SK-MEL-5 (cell line): ENCODE measurements around the gene GFI1. TPM values are rescaled to one million over a fixed set of nuclear protein-coding genes. Genes with fewer than 3 reads are reported as not detected.
"Not testable (repeated sequence)": the region's sequence is repeated elsewhere in the genome, so short reads cannot be mapped to it uniquely, and the experiment has no call there.

Source experiments
- DNase-seq: peaks from one replicate; pipeline ENCODE4 v3.0.0-alpha.2; 2016; ENCODE audit warnings: low read depth, low spot score
- in situ Hi-C: cut with HindIII; loops from 2 replicates; pipeline ENCODE4 v1.10.0; 2016; ENCODE audit warnings: low sequenced_read_pairs, high pct_unique_total_duplicates, low pct_unique_long_range_greater_than_20kb
- polyA plus RNA-seq, 2 experiments: library from polyadenylated mRNA; depleted of rRNA; stranded (reverse); fragments of >200 nt; gene quantifications; 2 replicates each; pipeline ENCODE4 v1.2.3, GENCODE V29; 2015
- total RNA-seq: library from RNA; depleted of rRNA; stranded (reverse); fragments of >200 nt; shearing (Covaris generic); gene quantifications from 2 replicates; pipeline ENCODE4 v1.2.3, GENCODE V29; 2014; rRNA removed

The GFI1 gene
- 0.08 and 0.61 TPM in 2 replicates for total RNA-seq
- 0.32 and 0.47 TPM in 2 replicates for polyA plus RNA-seq (2015; cell fraction: cytosol; rRNA removed)
- polyA plus RNA-seq (2015; cell fraction: nucleus; rRNA removed), result 0.70 and 1.2 TPM in 2 replicates

- DNase-seq, result no peak
- in situ Hi-C loops, result no loop called here
These were observed at the start of gene GFI1 for GRCh38 chr1:92486251-92487077. Gene GFI1, minus strand, starts transcription at chr1:92486925. Its CDS starts 3,438 bp downstream, at chr1:92483487.

GRCh38 chr1:92532371-92532770, 45.6 kb upstream of the GFI1 start:
- DNase-seq, in situ Hi-C loops: not testable (repeated sequence)

- DNase-seq, in situ Hi-C loops: not testable (repeated sequence)
These were observed 45.2 kb upstream of the GFI1 start for GRCh38 chr1:92531939-92532338.

GRCh38 chr1:92527670-92528069, 40.9 kb upstream of the GFI1 start:
- in situ Hi-C loops, result no loop called here
- no peak for DNase-seq

GRCh38 chr1:92524944-92525590, 38.3 kb upstream of the GFI1 start:
- in situ Hi-C loops, DNase-seq: not testable (repeated sequence)

GRCh38 chr1:92519043-92519442, 32.3 kb upstream of the GFI1 start:
- in situ Hi-C loops, result no loop called here
- no peak for DNase-seq

GRCh38 chr1:92516574-92516973, 29.8 kb upstream of the GFI1 start:
- in situ Hi-C loops, result no loop called here
- no peak for DNase-seq

- DNase-seq, result no peak
- in situ Hi-C loops, result no loop called here
These were observed 29.1 kb upstream of the GFI1 start for GRCh38 chr1:92515796-92516201.

- DNase-seq, result no peak
- in situ Hi-C loops, result no loop called here
These were observed 24.8 kb upstream of the GFI1 start for GRCh38 chr1:92511541-92511940.

- no peak for DNase-seq
- in situ Hi-C loops, result no loop called here
These were observed 22.9 kb upstream of the GFI1 start for GRCh38 chr1:92509619-92510018.

GRCh38 chr1:92505015-92505692, 18.4 kb upstream of the GFI1 start:
- DNase-seq, result no peak
- in situ Hi-C loops, result no loop called here

- in situ Hi-C loops, result no loop called here
- no peak for DNase-seq
These were observed 17.7 kb upstream of the GFI1 start for GRCh38 chr1:92504291-92505014.

GRCh38 chr1:92503926-92504285, 17.2 kb upstream of the GFI1 start:
- DNase-seq, result no peak
- in situ Hi-C loops, result no loop called here

GRCh38 chr1:92503043-92503925, 16.6 kb upstream of the GFI1 start:
- DNase-seq, result no peak
- in situ Hi-C loops, result no loop called here

GRCh38 chr1:92502247-92502646, 15.5 kb upstream of the GFI1 start:
- peak; percentile 8 for DNase-seq
- in situ Hi-C loops, result no loop called here

GRCh38 chr1:92500552-92500951, 13.8 kb upstream of the GFI1 start:
- no peak for DNase-seq
- in situ Hi-C loops, result no loop called here
